AG04450 (cell line): ENCODE data around the gene OSBPL5. TPM values are rescaled to one million over a fixed set of nuclear protein-coding genes. Genes with fewer than 3 reads are reported as not detected.
A peak's percentile ranks its signal among the peaks of the same experiment; 100 is the strongest.

Experiments used
- CTCF ChIA-PET: fragments of 300-600, 350-600 bp; formaldehyde crosslinking; extraction: SDS; loops from one replicate; lab custom pipeline; 2022; ENCODE audit warnings: antibody characterized with exemption, inconsistent platforms; lab: Charles Lee
- POLR2A ChIA-PET: fragments of 350-600 bp; formaldehyde crosslinking; extraction: SDS; loops from one replicate; lab custom pipeline; 2021; ENCODE audit warnings: antibody characterized with exemption, inconsistent platforms; lab: Yijun Ruan, JAX
- DNase-seq: peaks from one replicate; pipeline ENCODE4 v3.0.0-alpha.2; 2011; ENCODE audit warnings: low read depth, low spot score
- H3K27ac ChIP-seq: one replicate; pipeline ENCODE4 v1.5.1; 2012; ENCODE audit warnings: low read depth, low read length, control low read depth
- H3K27me3 ChIP-seq: one replicate; pipeline ENCODE4 v1.6.0; 2012; ENCODE audit warnings: low read length; ENCODE audit not compliant: control insufficient read depth, insufficient read depth
- H3K4me3 ChIP-seq: 2 replicates; pipeline ENCODE4 v1.5.1; 2011; ENCODE audit warnings: mild to moderate bottlenecking, low read depth, low read length, control low read depth
- H3K9me3 ChIP-seq: 2 replicates; pipeline ENCODE4 v1.5.1; 2012; ENCODE audit warnings: low read length; ENCODE audit not compliant: control insufficient read depth, insufficient read depth
- polyA minus RNA-seq: library from RNA; depleted of rRNA, polyadenylated mRNA; stranded (reverse); fragments of >200 nt; gene quantifications from 2 replicates; pipeline ENCODE4 v1.2.3, GENCODE V29; 2011; rRNA and poly(A)+ RNA removed
- polyA plus RNA-seq: library from polyadenylated mRNA; depleted of rRNA; stranded (reverse); fragments of >200 nt; gene quantifications from 2 replicates; pipeline ENCODE4 v1.2.3, GENCODE V29; 2011; rRNA removed
- TF ChIP-seq, protein P1 (sequence below): IDR thresholded peaks from 2 replicates; pipeline ENCODE4 v1.5.1; 2011; ENCODE audit warnings: low read depth, low read length, control low read depth, inconsistent platforms

The OSBPL5 gene, protein sequence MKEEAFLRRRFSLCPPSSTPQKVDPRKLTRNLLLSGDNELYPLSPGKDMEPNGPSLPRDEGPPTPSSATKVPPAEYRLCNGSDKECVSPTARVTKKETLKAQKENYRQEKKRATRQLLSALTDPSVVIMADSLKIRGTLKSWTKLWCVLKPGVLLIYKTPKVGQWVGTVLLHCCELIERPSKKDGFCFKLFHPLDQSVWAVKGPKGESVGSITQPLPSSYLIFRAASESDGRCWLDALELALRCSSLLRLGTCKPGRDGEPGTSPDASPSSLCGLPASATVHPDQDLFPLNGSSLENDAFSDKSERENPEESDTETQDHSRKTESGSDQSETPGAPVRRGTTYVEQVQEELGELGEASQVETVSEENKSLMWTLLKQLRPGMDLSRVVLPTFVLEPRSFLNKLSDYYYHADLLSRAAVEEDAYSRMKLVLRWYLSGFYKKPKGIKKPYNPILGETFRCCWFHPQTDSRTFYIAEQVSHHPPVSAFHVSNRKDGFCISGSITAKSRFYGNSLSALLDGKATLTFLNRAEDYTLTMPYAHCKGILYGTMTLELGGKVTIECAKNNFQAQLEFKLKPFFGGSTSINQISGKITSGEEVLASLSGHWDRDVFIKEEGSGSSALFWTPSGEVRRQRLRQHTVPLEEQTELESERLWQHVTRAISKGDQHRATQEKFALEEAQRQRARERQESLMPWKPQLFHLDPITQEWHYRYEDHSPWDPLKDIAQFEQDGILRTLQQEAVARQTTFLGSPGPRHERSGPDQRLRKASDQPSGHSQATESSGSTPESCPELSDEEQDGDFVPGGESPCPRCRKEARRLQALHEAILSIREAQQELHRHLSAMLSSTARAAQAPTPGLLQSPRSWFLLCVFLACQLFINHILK
- polyA plus RNA-seq (7.4 and 11.9 TPM in 2 replicates), polyA minus RNA-seq (13.0 and 14.7 TPM in 2 replicates)

- POLR2A ChIA-PET, result no interaction called here
- peak; percentile 23 for DNase-seq
- H3K27ac ChIP-seq, result no peak within 1 kb of the TSS
Measured at GRCh38 chr11:3165152-3165705, at the start of gene OSBPL5. Gene OSBPL5 (minus strand): TSS chr11:3165310. CDS start chr11:3129148, 36,162 bp downstream.

DNA sequence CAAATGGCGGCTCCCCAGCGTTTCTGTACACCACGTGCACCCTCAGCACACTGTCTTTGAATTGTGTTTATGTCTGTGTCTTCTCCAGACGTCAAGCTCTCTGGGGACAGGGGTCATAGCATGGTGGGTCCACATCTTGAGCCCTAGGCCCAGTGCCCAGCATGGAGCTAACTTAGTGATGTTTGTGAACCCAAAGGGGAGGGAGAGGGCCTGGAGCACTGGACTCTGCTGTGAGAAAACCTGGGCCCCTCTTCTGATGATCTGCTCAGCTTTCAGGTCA lies 49.2 kb upstream of the OSBPL5 start:
- Histone ChIP-seq H3K27ac (no peak overlapping the region), H3K27me3 (peaks cover 32% of the 10 kb centered on the region), H3K9me3 (peaks cover 4% of the 10 kb centered on the region), H3K4me3 (no peak overlapping the region)
- no peak for DNase-seq
- ChIA-PET CTCF (no interaction called here), POLR2A (no interaction called here)
- TF ChIP-seq, protein P1, sequence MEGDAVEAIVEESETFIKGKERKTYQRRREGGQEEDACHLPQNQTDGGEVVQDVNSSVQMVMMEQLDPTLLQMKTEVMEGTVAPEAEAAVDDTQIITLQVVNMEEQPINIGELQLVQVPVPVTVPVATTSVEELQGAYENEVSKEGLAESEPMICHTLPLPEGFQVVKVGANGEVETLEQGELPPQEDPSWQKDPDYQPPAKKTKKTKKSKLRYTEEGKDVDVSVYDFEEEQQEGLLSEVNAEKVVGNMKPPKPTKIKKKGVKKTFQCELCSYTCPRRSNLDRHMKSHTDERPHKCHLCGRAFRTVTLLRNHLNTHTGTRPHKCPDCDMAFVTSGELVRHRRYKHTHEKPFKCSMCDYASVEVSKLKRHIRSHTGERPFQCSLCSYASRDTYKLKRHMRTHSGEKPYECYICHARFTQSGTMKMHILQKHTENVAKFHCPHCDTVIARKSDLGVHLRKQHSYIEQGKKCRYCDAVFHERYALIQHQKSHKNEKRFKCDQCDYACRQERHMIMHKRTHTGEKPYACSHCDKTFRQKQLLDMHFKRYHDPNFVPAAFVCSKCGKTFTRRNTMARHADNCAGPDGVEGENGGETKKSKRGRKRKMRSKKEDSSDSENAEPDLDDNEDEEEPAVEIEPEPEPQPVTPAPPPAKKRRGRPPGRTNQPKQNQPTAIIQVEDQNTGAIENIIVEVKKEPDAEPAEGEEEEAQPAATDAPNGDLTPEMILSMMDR, result no peak

More at GRCh38 chr11:3165152-3165705, at the start of gene OSBPL5:
- CTCF ChIA-PET, result no interaction called here
- Histone ChIP-seq H3K4me3 (peak within 1 kb of the TSS; percentile 89), H3K9me3 (peaks cover 4% of the 10 kb centered on the region; the same call in 1 of the 2 replicates), H3K27me3 (no peaks in the 10 kb centered on the region)
- TF ChIP-seq, protein P1, result no peak

DNA sequence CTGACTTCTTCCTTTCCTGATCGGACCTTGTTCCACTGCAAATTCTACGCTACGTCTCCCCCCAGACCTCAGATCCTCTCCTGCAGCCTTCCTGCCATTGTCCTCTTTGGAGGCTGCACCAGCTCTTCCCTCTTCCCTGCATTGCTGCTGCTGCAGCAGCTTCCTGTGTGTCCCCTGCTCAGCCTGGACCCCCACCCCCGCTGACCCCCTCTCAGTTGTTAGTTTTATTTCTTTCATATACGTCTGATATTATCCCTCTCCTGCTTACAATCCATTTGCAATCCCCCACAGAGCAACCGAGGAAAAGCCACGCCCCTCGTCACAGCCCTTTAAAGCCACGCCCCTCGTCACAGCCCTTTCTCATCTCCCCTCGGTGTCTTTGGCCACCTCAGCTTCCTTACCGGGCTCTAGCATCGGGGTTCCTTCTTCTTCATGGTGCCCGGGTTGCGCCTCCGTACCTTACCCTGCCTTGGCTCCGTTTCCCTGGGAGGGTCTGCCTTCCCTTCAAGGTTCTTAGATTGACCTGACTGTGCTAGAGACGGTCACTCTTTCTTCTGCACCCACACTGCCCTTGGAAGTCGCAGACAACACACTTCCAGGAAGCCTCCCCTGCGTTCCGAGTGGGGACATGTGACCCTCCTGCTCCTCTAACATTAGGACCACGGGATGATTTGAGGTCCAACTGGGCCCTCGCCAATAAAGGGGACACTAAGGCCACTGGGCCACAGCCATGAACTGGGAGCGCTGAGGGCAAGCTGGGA lies 48.7 kb upstream of the OSBPL5 start:
- Histone ChIP-seq H3K27me3 (peaks cover 28% of the 10 kb centered on the region), H3K27ac (no peak overlapping the region), H3K4me3 (no peak overlapping the region), H3K9me3 (peaks cover 4% of the 10 kb centered on the region)
- ChIA-PET CTCF (no interaction called here), POLR2A (no interaction called here)
- TF ChIP-seq, protein P1, result no peak
- no peak for DNase-seq

DNA sequence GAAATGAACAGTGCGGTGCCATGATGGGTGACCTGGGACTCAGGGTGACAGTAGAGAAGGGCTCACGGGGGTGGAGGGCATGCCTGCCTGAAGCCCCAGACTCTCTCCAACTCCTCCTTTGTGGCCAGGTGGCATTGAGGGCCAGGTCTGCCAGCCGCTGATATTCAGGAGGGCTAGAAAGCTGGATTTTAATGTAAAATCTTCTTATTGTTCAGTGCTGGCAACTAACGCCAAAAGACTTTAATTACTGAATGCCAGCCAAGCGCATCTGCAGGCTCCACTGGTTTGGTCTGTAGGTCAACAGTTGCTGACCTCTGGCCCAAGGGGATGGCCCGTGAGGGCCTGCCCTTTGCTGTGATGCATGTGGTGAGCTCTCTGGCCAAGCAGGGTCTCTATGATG lies 43.2 kb upstream of the OSBPL5 start:
- TF ChIP-seq, protein P1, result no peak
- DNase-seq, result no peak
- Histone ChIP-seq H3K4me3 (no peak overlapping the region), H3K27me3 (peaks cover 37% of the 10 kb centered on the region), H3K27ac (no peak overlapping the region), H3K9me3 (peaks cover 4% of the 10 kb centered on the region)
- CTCF ChIA-PET, result no interaction called here
- POLR2A ChIA-PET, result no interaction called here
